ENCODE measurements around the gene RRAGD. TPM values are rescaled to one million over a fixed set of nuclear protein-coding genes. Genes with fewer than 3 reads are reported as not detected.

The RRAGD gene
- total and polyA plus RNA-seq, 3 experiments from 2014 or later = 1.4 to 8.7 (median 7.3) TPM

DNA sequence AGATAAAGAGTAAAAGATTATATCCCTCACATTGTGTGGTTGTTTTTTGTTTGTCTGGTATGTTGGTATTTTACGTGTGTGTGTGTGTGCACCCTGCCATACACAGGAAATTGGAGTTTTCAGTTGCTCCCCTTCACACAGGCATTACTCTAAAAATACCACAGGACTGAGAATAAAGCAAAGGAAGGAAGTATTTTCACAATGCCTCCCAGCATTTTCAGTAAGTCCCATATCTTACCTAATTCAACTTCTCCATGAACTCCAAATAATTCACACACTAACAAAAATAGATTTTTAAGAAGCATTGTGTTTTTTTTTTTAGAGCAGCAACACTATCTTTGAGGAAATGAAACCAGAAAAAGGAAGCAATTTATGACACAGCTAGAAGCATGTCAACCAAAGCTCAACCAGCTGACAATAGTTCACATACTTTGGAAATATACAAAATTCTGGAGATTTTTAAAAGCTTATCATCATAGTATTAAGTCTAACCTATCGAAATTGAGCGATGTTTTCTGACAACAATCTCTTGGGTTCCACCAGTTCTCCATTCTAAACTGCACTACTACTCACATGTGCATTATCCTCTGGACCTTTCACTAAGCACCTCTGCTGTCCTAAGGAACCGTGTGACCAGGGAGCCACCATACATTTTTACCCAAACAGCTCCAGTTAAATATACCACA, 61.6 kb downstream of the RRAGD start:
- Histone ChIP-seq H3K4me1 (ENCODE audit: insufficient read depth, low read length) (peaks cover 46% of the 10 kb centered on the region), H3K27me3 (ENCODE audit: insufficient read depth, low read length, poor library complexity, severe bottlenecking) (no peaks in the 10 kb centered on the region), H3K27ac (ENCODE audit: low read depth, low read length) (no peak overlapping the region), H3K4me3 (ENCODE audit: low read length) (peak overlapping the region; percentile 47), H3K9me3 (ENCODE audit: low read length) (no peaks in the 10 kb centered on the region), H3K36me3 (ENCODE audit: insufficient read depth, low read length) (no peaks in the 10 kb centered on the region)
- H3K9me3 Mint-ChIP-seq = no peaks in the 10 kb centered on the region
- no peaks in the 10 kb centered on the region for H3K27me3 Mint-ChIP-seq
- ChIA-PET POLR2A (interaction anchor here (0.6 to 3.9 kb wide), 5 partner anchors 9 to 1237 kb away, joined by 4 to 59 read pairs (median 6); partner anchors contain the start of genes MAP3K7, PNRC1 and RNGTT), CTCF (interaction anchor here (1.3 to 5.3 kb wide), 11 partner anchors 8 to 367 kb away, joined by 3 to 41 read pairs (median 5); partner anchors contain the start of gene PNRC1)
- peaks cover 62 to 76% (median 71%) of the 10 kb centered on the region in 3 donors for H3K4me1 Mint-ChIP-seq
- H3K27ac Mint-ChIP-seq = peak overlapping the region; percentile 85 to 98 (median 96)
- peak overlapping the region; percentile 92 to 99 (median 95) for H3K4me3 Mint-ChIP-seq
- peak in 1 of 5 donors; percentile 34 for DNase-seq
- peaks cover 0 to 6% (median 0%) of the 10 kb centered on the region in 3 donors for H3K36me3 Mint-ChIP-seq

DNA sequence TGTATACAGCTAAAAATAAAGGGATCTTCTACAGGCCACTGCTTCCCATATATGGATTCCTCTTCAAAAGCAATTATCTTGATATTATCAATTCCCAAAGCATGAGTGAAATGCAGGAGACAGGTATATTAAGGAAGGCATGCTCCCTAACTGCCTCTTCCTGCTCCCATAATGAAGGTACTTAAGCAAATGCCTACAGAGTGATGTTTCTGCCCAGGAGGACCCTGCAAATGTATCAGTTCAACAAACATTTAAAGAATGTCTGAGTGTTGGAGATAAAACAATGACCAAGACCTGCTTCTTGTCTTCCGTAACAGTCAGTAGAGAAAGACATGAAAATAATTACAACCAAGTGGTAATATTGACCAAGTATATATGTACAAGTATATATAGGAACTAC, 63.7 kb downstream of the RRAGD start:
- H3K27ac ChIP-seq (ENCODE audit: low read depth, low read length) = no peak overlapping the region
- POLR2A ChIA-PET = no interaction called here

GRCh38 chr6:89347825-89348224, 64.2 kb downstream of the RRAGD start:
- Histone ChIP-seq H3K4me1 (ENCODE audit: insufficient read depth, low read length) (peaks cover 40% of the 10 kb centered on the region), H3K36me3 (ENCODE audit: insufficient read depth, low read length) (no peaks in the 10 kb centered on the region), H3K9me3 (ENCODE audit: low read length) (no peaks in the 10 kb centered on the region), H3K27ac (ENCODE audit: low read depth, low read length) (no peak overlapping the region), H3K4me3 (ENCODE audit: low read length) (no peak overlapping the region), H3K27me3 (ENCODE audit: insufficient read depth, low read length, poor library complexity, severe bottlenecking) (no peaks in the 10 kb centered on the region)
- no peaks in the 10 kb centered on the region for H3K9me3 Mint-ChIP-seq
- POLR2A ChIA-PET = interaction anchor here (1.6 kb wide), 1 partner anchor 50 kb away, joined by 5 read pairs; no protein-coding TSS in a partner anchor
- peak overlapping the region; percentile 44 to 97 (median 73) for H3K27ac Mint-ChIP-seq
- H3K4me1 Mint-ChIP-seq = peaks cover 60 to 76% (median 72%) of the 10 kb centered on the region in 3 donors
- peaks cover 0 to 9% (median 0%) of the 10 kb centered on the region in 3 donors for H3K36me3 Mint-ChIP-seq
- CTCF ChIA-PET = interaction anchor here (1.3 to 2.0 kb wide), 3 partner anchors 9 to 25 kb away, joined by 4 to 12 read pairs (median 4); no protein-coding TSS in a partner anchor
- H3K4me3 Mint-ChIP-seq = no peak overlapping the region
- DNase-seq = no peak
- no peaks in the 10 kb centered on the region for H3K27me3 Mint-ChIP-seq

More for the DNA sequence above, 63.7 kb downstream of the RRAGD start:
- Mint-ChIP-seq H3K36me3 (peaks cover 0 to 6% (median 0%) of the 10 kb centered on the region in 3 donors), H3K9me3 (no peaks in the 10 kb centered on the region), H3K27ac (peak overlapping the region in 7 of 8 donors; percentile 36 to 97 (median 79)), H3K4me3 (peak overlapping the region in 1 of 7 donors; percentile 72), H3K4me1 (peaks cover 63 to 78% (median 74%) of the 10 kb centered on the region in 3 donors), H3K27me3 (no peaks in the 10 kb centered on the region)
- Histone ChIP-seq H3K36me3 (ENCODE audit: insufficient read depth, low read length) (no peaks in the 10 kb centered on the region), H3K27me3 (ENCODE audit: insufficient read depth, low read length, poor library complexity, severe bottlenecking) (no peaks in the 10 kb centered on the region), H3K4me1 (ENCODE audit: insufficient read depth, low read length) (peaks cover 44% of the 10 kb centered on the region), H3K4me3 (ENCODE audit: low read length) (no peak overlapping the region), H3K9me3 (ENCODE audit: low read length) (no peaks in the 10 kb centered on the region)
- CTCF ChIA-PET = interaction anchor here (1.2 to 2.0 kb wide), 4 partner anchors 9 to 51 kb away, joined by 3 to 12 read pairs (median 4); no protein-coding TSS in a partner anchor
- DNase-seq = no peak

GRCh38 chr6:89346433-89346832, 65.6 kb downstream of the RRAGD start:
- no peaks in the 10 kb centered on the region for H3K27me3 Mint-ChIP-seq
- H3K9me3 Mint-ChIP-seq = no peaks in the 10 kb centered on the region
- H3K36me3 Mint-ChIP-seq = peaks cover 0 to 15% (median 1%) of the 10 kb centered on the region in 3 donors
- peak overlapping the region in 6 of 8 donors; percentile 9 to 74 (median 14) for H3K27ac Mint-ChIP-seq
- no peak for DNase-seq
- CTCF ChIA-PET = interaction anchor here (1.1 to 2.0 kb wide), 2 partner anchors 26 to 84 kb away, joined by 3 to 12 read pairs; no protein-coding TSS in a partner anchor
- Histone ChIP-seq H3K36me3 (ENCODE audit: insufficient read depth, low read length) (peaks cover 7% of the 10 kb centered on the region), H3K27ac (ENCODE audit: low read depth, low read length) (no peak overlapping the region), H3K4me3 (ENCODE audit: low read length) (no peak overlapping the region), H3K4me1 (ENCODE audit: insufficient read depth, low read length) (peaks cover 36% of the 10 kb centered on the region), H3K9me3 (ENCODE audit: low read length) (no peaks in the 10 kb centered on the region), H3K27me3 (ENCODE audit: insufficient read depth, low read length, poor library complexity, severe bottlenecking) (no peaks in the 10 kb centered on the region)
- H3K4me3 Mint-ChIP-seq = no peak overlapping the region
- peaks cover 54 to 69% (median 65%) of the 10 kb centered on the region in 3 donors for H3K4me1 Mint-ChIP-seq
- POLR2A ChIA-PET = interaction anchor here (1.6 kb wide), 1 partner anchor 48 kb away, joined by 5 read pairs; no protein-coding TSS in a partner anchor

DNA sequence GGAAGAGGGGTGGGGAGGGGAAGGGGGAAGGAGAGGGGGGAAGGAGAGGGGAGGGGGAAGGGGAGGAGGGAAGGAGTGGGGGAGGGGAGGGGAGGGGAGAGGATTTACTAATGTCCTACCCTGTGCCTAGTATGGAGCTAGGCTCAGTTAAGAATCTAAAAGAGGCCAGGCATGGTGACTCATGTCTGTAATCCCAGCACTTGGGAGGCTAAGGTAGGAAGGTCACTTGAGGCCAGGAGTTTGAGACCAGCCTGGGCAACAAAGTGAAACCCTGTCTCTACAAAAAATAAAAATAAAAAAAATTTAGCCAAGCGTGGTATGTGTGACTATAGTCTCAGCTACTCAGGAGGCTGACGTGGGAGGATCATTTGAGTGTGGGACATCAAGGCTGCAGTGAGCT, 72.5 kb downstream of the RRAGD start:
- no peaks in the 10 kb centered on the region for H3K9me3 ChIP-seq (ENCODE audit: low read length)
- H3K36me3 Mint-ChIP-seq = peaks cover 8 to 67% (median 18%) of the 10 kb centered on the region in 3 donors
- peaks cover 7 to 11% (median 7%) of the 10 kb centered on the region in 3 donors for H3K4me1 Mint-ChIP-seq
- ChIA-PET CTCF (no interaction called here), POLR2A (no interaction called here)
- H3K27me3 ChIP-seq (ENCODE audit: insufficient read depth, low read length, poor library complexity, severe bottlenecking) = no peaks in the 10 kb centered on the region
- H3K27ac Mint-ChIP-seq = no peak overlapping the region
- DNase-seq = no peak
- H3K4me1 ChIP-seq (ENCODE audit: insufficient read depth, low read length) = peaks cover 6% of the 10 kb centered on the region
- H3K27me3 Mint-ChIP-seq = no peaks in the 10 kb centered on the region
- peaks cover 18% of the 10 kb centered on the region for H3K36me3 ChIP-seq (ENCODE audit: insufficient read depth, low read length)
- no peaks in the 10 kb centered on the region for H3K9me3 Mint-ChIP-seq
- H3K4me3 Mint-ChIP-seq = no peak overlapping the region
- H3K4me3 ChIP-seq (ENCODE audit: low read length) = no peak overlapping the region
- H3K27ac ChIP-seq (ENCODE audit: low read depth, low read length) = no peak overlapping the region

DNA sequence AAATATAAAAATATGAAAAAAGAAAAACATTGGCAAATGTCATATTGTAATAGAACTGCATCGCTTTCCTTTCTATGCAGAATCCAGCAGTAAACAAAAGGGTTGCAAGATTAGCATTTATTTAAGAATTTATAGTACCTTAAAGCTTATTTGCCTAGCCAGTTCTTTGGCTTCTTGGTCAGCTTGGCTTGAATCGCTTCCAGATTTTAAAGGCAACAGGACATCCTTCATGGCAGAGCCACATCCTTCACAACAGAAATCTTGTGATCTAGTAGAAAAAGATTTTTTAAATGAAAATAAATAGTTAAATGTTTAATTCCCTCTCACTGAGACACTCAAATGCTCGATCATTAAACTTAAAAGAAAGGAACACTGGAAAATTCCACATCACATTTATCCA, 76.9 kb downstream of the RRAGD start:
- POLR2A ChIA-PET = no interaction called here
- H3K4me3 Mint-ChIP-seq = no peak overlapping the region
- H3K4me1 Mint-ChIP-seq = peaks cover 0 to 2% (median 1%) of the 10 kb centered on the region in 3 donors
- Histone ChIP-seq H3K4me3 (ENCODE audit: low read length) (no peak overlapping the region), H3K27ac (ENCODE audit: low read depth, low read length) (no peak overlapping the region), H3K27me3 (ENCODE audit: insufficient read depth, low read length, poor library complexity, severe bottlenecking) (no peaks in the 10 kb centered on the region), H3K9me3 (ENCODE audit: low read length) (no peaks in the 10 kb centered on the region), H3K4me1 (ENCODE audit: insufficient read depth, low read length) (no peaks in the 10 kb centered on the region), H3K36me3 (ENCODE audit: insufficient read depth, low read length) (peaks cover 9% of the 10 kb centered on the region)
- no peak overlapping the region for H3K27ac Mint-ChIP-seq
- H3K27me3 Mint-ChIP-seq = no peaks in the 10 kb centered on the region
- peaks cover 9 to 69% (median 27%) of the 10 kb centered on the region in 3 donors for H3K36me3 Mint-ChIP-seq
- DNase-seq = no peak
- CTCF ChIA-PET = no interaction called here
- no peaks in the 10 kb centered on the region for H3K9me3 Mint-ChIP-seq

- no peaks in the 10 kb centered on the region for H3K4me1 ChIP-seq (ENCODE audit: insufficient read depth, low read length)
- H3K36me3 ChIP-seq (ENCODE audit: insufficient read depth, low read length) = peaks cover 7% of the 10 kb centered on the region
- H3K27me3 ChIP-seq (ENCODE audit: insufficient read depth, low read length, poor library complexity, severe bottlenecking) = no peaks in the 10 kb centered on the region
- CTCF ChIA-PET = no interaction called here
- DNase-seq = no peak
- peaks cover 0 to 1% of the 10 kb centered on the region in 2 donors for H3K27me3 Mint-ChIP-seq
- POLR2A ChIA-PET = no interaction called here
- peaks cover 14 to 70% (median 35%) of the 10 kb centered on the region in 3 donors for H3K36me3 Mint-ChIP-seq
- no peaks in the 10 kb centered on the region for H3K9me3 Mint-ChIP-seq
- H3K4me3 ChIP-seq (ENCODE audit: low read length) = no peak overlapping the region
- no peak overlapping the region for H3K27ac Mint-ChIP-seq
- H3K4me3 Mint-ChIP-seq = no peak overlapping the region
- no peaks in the 10 kb centered on the region for H3K9me3 ChIP-seq (ENCODE audit: low read length)
- no peaks in the 10 kb centered on the region for H3K4me1 Mint-ChIP-seq
- H3K27ac ChIP-seq (ENCODE audit: low read depth, low read length) = no peak overlapping the region
Observed at GRCh38 chr6:89330910-89331309, 81.2 kb downstream of the RRAGD start.

DNA sequence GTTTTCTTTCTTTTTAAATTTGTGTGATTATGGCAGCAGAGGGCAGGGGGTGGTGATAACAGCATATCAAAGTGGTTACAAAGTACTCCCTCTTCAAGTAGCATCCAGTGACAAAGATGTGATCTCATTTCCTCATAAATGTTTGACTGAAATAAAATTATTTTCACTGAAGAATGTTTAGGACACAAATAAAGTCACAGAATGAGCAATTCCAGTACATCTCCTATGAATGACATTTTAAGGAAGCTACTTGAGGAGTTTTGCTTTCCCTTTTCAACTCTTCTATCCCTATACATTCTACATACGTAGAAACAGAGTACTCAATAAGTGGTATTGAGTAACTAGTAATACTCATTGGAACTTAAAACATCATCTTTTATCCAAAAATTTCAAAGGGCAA, 83.1 kb downstream of the RRAGD start:
- Histone ChIP-seq H3K4me1 (ENCODE audit: insufficient read depth, low read length) (no peaks in the 10 kb centered on the region), H3K9me3 (ENCODE audit: low read length) (no peaks in the 10 kb centered on the region), H3K4me3 (ENCODE audit: low read length) (no peak overlapping the region), H3K27ac (ENCODE audit: low read depth, low read length) (no peak overlapping the region), H3K27me3 (ENCODE audit: insufficient read depth, low read length, poor library complexity, severe bottlenecking) (no peaks in the 10 kb centered on the region), H3K36me3 (ENCODE audit: insufficient read depth, low read length) (peaks cover 7% of the 10 kb centered on the region)
- peaks cover 0 to 1% of the 10 kb centered on the region in 2 donors for H3K27me3 Mint-ChIP-seq
- no peaks in the 10 kb centered on the region for H3K9me3 Mint-ChIP-seq
- no peaks in the 10 kb centered on the region for H3K4me1 Mint-ChIP-seq
- no peak for DNase-seq
- ChIA-PET POLR2A (no interaction called here), CTCF (no interaction called here)
- peaks cover 14 to 58% (median 36%) of the 10 kb centered on the region in 3 donors for H3K36me3 Mint-ChIP-seq
- H3K27ac Mint-ChIP-seq = peak overlapping the region in 2 of 8 donors; percentile 26 to 41
- no peak overlapping the region for H3K4me3 Mint-ChIP-seq
